WTC11 (cell line): Measurements from ENCODE around the gene IGFN1.

Experiments used
- TCF7 ChIP-seq: sonication (generic); formaldehyde crosslinking; IDR thresholded peaks from 2 replicates; pipeline ENCODE4 v1.8.0; 2022; ENCODE audit warnings: mild to moderate bottlenecking, low read depth, missing genetic modification reagents, moderate library complexity
- ZNF416 ChIP-seq: fragments of 250-450 bp; sonication (Bioruptor Pico); IDR thresholded peaks from 2 replicates; pipeline ENCODE4 v1.9.0; 2021; ENCODE audit warnings: mild to moderate bottlenecking, inconsistent platforms

- TF ChIP-seq TCF7 (CRISPR knock-in tag) (no peak), ZNF416 (CRISPR knock-in tag) (no peak)
These were observed 14.4 kb downstream of the IGFN1 start for GRCh38 chr1:201205036-201205435.
